MM.1S (cell line): ENCODE data around the gene MPPED1.

Source experiments
- CTCF ChIP-seq: fragments of 300-600 bp; sonication (generic); IDR thresholded peaks from 2 replicates; pipeline ENCODE4 v1.5.1; 2016; ENCODE audit warnings: antibody characterized with exemption, low read length, mixed read lengths
- EZH2 ChIP-seq: fragments of 300-600 bp; sonication (generic); optimal IDR thresholded peaks from 2 replicates; pipeline ENCODE3; 2017; ENCODE audit warnings: low read depth, mild to moderate bottlenecking, antibody characterized with exemption, low read length, mixed read lengths

GRCh38 chr22:43516996-43517635 is 105.3 kb downstream of the MPPED1 start:
- TF ChIP-seq CTCF, result no peak
- TF ChIP-seq EZH2, result no peak
